Suprapubic skin (tissue), 4 donors: ENCODE measurements around the gene ZNF692.

Experiments
- CTCF ChIP-seq, 2 donors: fragments of 200-600 bp in 1 of 2; fragments of 450-650 bp in 1 of 2; sonication (generic) in 1 of 2; IDR thresholded peaks; one replicate each; pipeline ENCODE4 v1.5.1; 2016 to 2019; ENCODE audit warnings: antibody characterized with exemption in 2 of 2, mild to moderate bottlenecking in 1 of 2, moderate library complexity in 1 of 2
- EP300 ChIP-seq: sonication (generic); formaldehyde crosslinking; IDR thresholded peaks from one replicate; pipeline ENCODE4 v1.6.1; 2017; ENCODE audit warnings: antibody characterized with exemption
- POLR2A ChIP-seq, 2 donors: fragments of 450-650 bp; IDR thresholded peaks; one replicate each; pipeline ENCODE4 v1.6.1; 2017; ENCODE audit warnings: antibody characterized with exemption in 2 of 2, mild to moderate bottlenecking in 2 of 2, moderate library complexity in 2 of 2
- POLR2AphosphoS5 ChIP-seq, 3 donors: sonication (generic); formaldehyde crosslinking; IDR thresholded peaks; one replicate each; pipeline ENCODE4 v1.6.1; 2017; ENCODE audit warnings: antibody characterized with exemption in 3 of 3

- TF ChIP-seq CTCF (IDR thresholded peaks at IDR 0.05), result no peak
- no peak for TF ChIP-seq POLR2A (IDR thresholded peaks at IDR 0.05)
- TF ChIP-seq EP300, result no peak
- TF ChIP-seq POLR2AphosphoS5 (IDR thresholded peaks at IDR 0.05), result no peak
These were observed 50.0 kb downstream of the ZNF692 start for GRCh38 chr1:248808876-248809275.
